Effector memory CD8-positive, alpha-beta T cell (primary cell): ENCODE results near the gene LATS2.

Experiments used
- ATAC-seq: fragments of 150-1000 bp; cut with Tn5 transposase; replicated peaks from 2 replicates; pipeline ENCODE4 v1.10.0; 2021; ENCODE audit warnings: mild to moderate bottlenecking, moderate library complexity
- DNase-seq, 3 experiments: peaks; one replicate each; pipeline ENCODE4 v3.0.0; 2021
- H3K27ac Mint-ChIP-seq, 2 donors: one replicate each; pipeline ENCODE4 v1.8.0; 2022; ENCODE audit warnings: mild to moderate bottlenecking in 2 of 2, mixed read lengths in 2 of 2, moderate library complexity in 2 of 2
- H3K27me3 Mint-ChIP-seq, 2 donors: one replicate each; pipeline ENCODE4 v1.8.0; 2022; ENCODE audit warnings: mixed read lengths in 2 of 2
- H3K36me3 Mint-ChIP-seq: one replicate; pipeline ENCODE4 v1.8.0; 2022; ENCODE audit warnings: mild to moderate bottlenecking, moderate library complexity, mixed read lengths; ENCODE audit not compliant: insufficient read depth
- H3K4me1 Mint-ChIP-seq, 2 donors: one replicate each; pipeline ENCODE4 v1.8.0; 2022; ENCODE audit warnings: low read depth in 2 of 2, mixed read lengths in 2 of 2
- H3K4me3 Mint-ChIP-seq, 2 donors: one replicate each; pipeline ENCODE4 v1.8.0; 2022; ENCODE audit warnings: mild to moderate bottlenecking in 2 of 2, mixed read lengths in 2 of 2, moderate library complexity in 2 of 2
- H3K9me3 Mint-ChIP-seq, 2 donors: one replicate each; pipeline ENCODE4 v1.8.0; 2022; ENCODE audit warnings: mixed read lengths in 2 of 2

The LATS2 gene

GRCh38 chr13:21012841-21013681, 48.3 kb downstream of the LATS2 start:
- H3K27ac Mint-ChIP-seq, result no peak overlapping the region
- H3K9me3 Mint-ChIP-seq, result no peaks in the 10 kb centered on the region
- no peak for ATAC-seq
- no peak for DNase-seq
- H3K4me3 Mint-ChIP-seq, result no peak overlapping the region
- no peaks in the 10 kb centered on the region for H3K27me3 Mint-ChIP-seq
- H3K36me3 Mint-ChIP-seq, result no peaks in the 10 kb centered on the region
- H3K4me1 Mint-ChIP-seq, result peaks cover 25 to 29% of the 10 kb centered on the region in 2 donors

- no peaks in the 10 kb centered on the region for H3K27me3 Mint-ChIP-seq
- DNase-seq (no peak), ATAC-seq (no peak)
- H3K4me1 Mint-ChIP-seq, result peaks cover 21 to 25% of the 10 kb centered on the region in 2 donors
- no peaks in the 10 kb centered on the region for H3K9me3 Mint-ChIP-seq
- H3K4me3 Mint-ChIP-seq, result no peak overlapping the region
- no peaks in the 10 kb centered on the region for H3K36me3 Mint-ChIP-seq
- H3K27ac Mint-ChIP-seq, result no peak overlapping the region
These were observed 49.2 kb downstream of the LATS2 start for GRCh38 chr13:21012211-21012610.

- Mint-ChIP-seq H3K4me3 (no peak overlapping the region), H3K36me3 (no peaks in the 10 kb centered on the region), H3K9me3 (no peaks in the 10 kb centered on the region), H3K4me1 (peaks cover 14 to 21% of the 10 kb centered on the region in 2 donors), H3K27me3 (no peaks in the 10 kb centered on the region), H3K27ac (no peak overlapping the region)
- ATAC-seq (no peak), DNase-seq (no peak)
These were observed 50.0 kb downstream of the LATS2 start for GRCh38 chr13:21011378-21011777.

GRCh38 chr13:21010621-21011020, 50.8 kb downstream of the LATS2 start:
- ATAC-seq (no peak), DNase-seq (no peak)
- peaks cover 3% of the 10 kb centered on the region for H3K36me3 Mint-ChIP-seq
- no peaks in the 10 kb centered on the region for H3K27me3 Mint-ChIP-seq
- peak overlapping the region; percentile 35 to 81 for H3K27ac Mint-ChIP-seq
- H3K4me3 Mint-ChIP-seq, result peak overlapping the region in 1 of 2 donors; percentile 39
- no peaks in the 10 kb centered on the region for H3K9me3 Mint-ChIP-seq
- peaks cover 14 to 21% of the 10 kb centered on the region in 2 donors for H3K4me1 Mint-ChIP-seq

GRCh38 chr13:21009036-21009435, 52.4 kb downstream of the LATS2 start:
- no peak overlapping the region for H3K4me3 Mint-ChIP-seq
- no peaks in the 10 kb centered on the region for H3K9me3 Mint-ChIP-seq
- no peaks in the 10 kb centered on the region for H3K27me3 Mint-ChIP-seq
- H3K4me1 Mint-ChIP-seq, result peaks cover 14 to 23% of the 10 kb centered on the region in 2 donors
- H3K36me3 Mint-ChIP-seq, result peaks cover 4% of the 10 kb centered on the region
- no peak for ATAC-seq
- H3K27ac Mint-ChIP-seq, result peak overlapping the region in 1 of 2 donors; percentile 81
- DNase-seq, result no peak

GRCh38 chr13:21008026-21008425, 53.4 kb downstream of the LATS2 start:
- no peaks in the 10 kb centered on the region for H3K9me3 Mint-ChIP-seq
- no peak overlapping the region for H3K4me3 Mint-ChIP-seq
- no peak for ATAC-seq

GRCh38 chr13:21006141-21007005, 55.0 kb downstream of the LATS2 start:
- Mint-ChIP-seq H3K27ac (no peak overlapping the region), H3K4me3 (no peak overlapping the region), H3K27me3 (no peaks in the 10 kb centered on the region), H3K4me1 (peaks cover 11 to 20% of the 10 kb centered on the region in 2 donors), H3K9me3 (no peaks in the 10 kb centered on the region), H3K36me3 (peaks cover 4% of the 10 kb centered on the region)
- ATAC-seq, result no peak
- DNase-seq, result no peak

More at GRCh38 chr13:21008026-21008425, 53.4 kb downstream of the LATS2 start:
- no peak for DNase-seq
- peaks cover 14 to 23% of the 10 kb centered on the region in 2 donors for H3K4me1 Mint-ChIP-seq
- H3K36me3 Mint-ChIP-seq, result peaks cover 4% of the 10 kb centered on the region
- no peaks in the 10 kb centered on the region for H3K27me3 Mint-ChIP-seq
- H3K27ac Mint-ChIP-seq, result no peak overlapping the region

GRCh38 chr13:21005193-21005592, 56.2 kb downstream of the LATS2 start:
- Mint-ChIP-seq H3K27me3 (no peaks in the 10 kb centered on the region), H3K4me1 (peaks cover 5 to 14% of the 10 kb centered on the region in 2 donors), H3K4me3 (no peak overlapping the region), H3K9me3 (no peaks in the 10 kb centered on the region), H3K27ac (no peak overlapping the region), H3K36me3 (peaks cover 4% of the 10 kb centered on the region)
- no peak for DNase-seq
- no peak for ATAC-seq

- Mint-ChIP-seq H3K27ac (no peak overlapping the region), H3K27me3 (no peaks in the 10 kb centered on the region), H3K36me3 (peaks cover 4% of the 10 kb centered on the region), H3K9me3 (no peaks in the 10 kb centered on the region), H3K4me3 (no peak overlapping the region), H3K4me1 (peaks cover 0 to 2% of the 10 kb centered on the region in 2 donors)
- no peak for DNase-seq
- ATAC-seq, result no peak
These were observed 59.9 kb downstream of the LATS2 start for GRCh38 chr13:21001471-21001870.

GRCh38 chr13:21000647-21001046, 60.7 kb downstream of the LATS2 start:
- Mint-ChIP-seq H3K27ac (no peak overlapping the region), H3K4me3 (no peak overlapping the region)

GRCh38 chr13:20998649-20999415, 62.6 kb downstream of the LATS2 start:
- ATAC-seq, result no peak
- H3K27me3 Mint-ChIP-seq, result no peaks in the 10 kb centered on the region

More at GRCh38 chr13:21000647-21001046, 60.7 kb downstream of the LATS2 start:
- Mint-ChIP-seq H3K9me3 (no peaks in the 10 kb centered on the region), H3K36me3 (peaks cover under 1% of the 10 kb centered on the region), H3K27me3 (no peaks in the 10 kb centered on the region), H3K4me1 (peaks cover 0 to 2% of the 10 kb centered on the region in 2 donors)
- DNase-seq, result no peak
- no peak for ATAC-seq

GRCh38 chr13:20997301-20998161, 63.9 kb downstream of the LATS2 start:
- ATAC-seq (no peak), DNase-seq (no peak)
- no peaks in the 10 kb centered on the region for H3K27me3 Mint-ChIP-seq
- H3K36me3 Mint-ChIP-seq, result no peaks in the 10 kb centered on the region
- H3K9me3 Mint-ChIP-seq, result no peaks in the 10 kb centered on the region
- no peak overlapping the region for H3K4me3 Mint-ChIP-seq
- no peak overlapping the region for H3K27ac Mint-ChIP-seq
- H3K4me1 Mint-ChIP-seq, result peaks cover 0 to 7% of the 10 kb centered on the region in 2 donors

More at GRCh38 chr13:20998649-20999415, 62.6 kb downstream of the LATS2 start:
- peaks cover 0 to 6% of the 10 kb centered on the region in 2 donors for H3K4me1 Mint-ChIP-seq
- no peaks in the 10 kb centered on the region for H3K9me3 Mint-ChIP-seq
- no peak overlapping the region for H3K27ac Mint-ChIP-seq
- H3K36me3 Mint-ChIP-seq, result no peaks in the 10 kb centered on the region
- no peak overlapping the region for H3K4me3 Mint-ChIP-seq
- no peak for DNase-seq
